Keratinocyte (primary cell): ENCODE data around the gene ANKRD28. TPM values are rescaled to one million over a fixed set of nuclear protein-coding genes. Genes with fewer than 3 reads are reported as not detected.
A peak's percentile ranks its signal among the peaks of the same experiment; 100 is the strongest.

Experiments
- DNase-seq: peaks from one replicate; pipeline ENCODE4 v3.0.0-alpha.2; 2011; ENCODE audit warnings: low read depth, missing footprints, low spot score
- FAIRE-seq: peaks from 2 replicates; lab custom pipeline; 2011; peaks lifted over from hg19 to GRCh38; lab: Jason Lieb, UNC
- H2AFZ ChIP-seq: 2 replicates; pipeline ENCODE4 v1.6.0; 2012; ENCODE audit warnings: low read length, control low read depth, inconsistent platforms; ENCODE audit not compliant: control insufficient read depth
- H3K27ac ChIP-seq: 2 replicates; pipeline ENCODE4 v1.5.1; 2011; ENCODE audit warnings: low read length; ENCODE audit not compliant: control insufficient read depth, insufficient read depth
- H3K27me3 ChIP-seq: 3 replicates; pipeline ENCODE4 v1.6.0; 2011; ENCODE audit warnings: low read length; ENCODE audit not compliant: control insufficient read depth, insufficient read depth; ENCODE audit errors: extremely low read depth
- H3K36me3 ChIP-seq, 2 experiments: 2 replicates in 1 of 2; 3 replicates in 1 of 2; pipeline ENCODE4 v1.5.1; 2011; ENCODE audit warnings: low read length in 2 of 2, mild to moderate bottlenecking in 1 of 2; ENCODE audit not compliant: control insufficient read depth in 2 of 2, insufficient read depth in 2 of 2; ENCODE audit errors: extremely low read depth in 1 of 2
- H3K4me1 ChIP-seq: 3 replicates; pipeline ENCODE4 v1.5.1; 2011; ENCODE audit warnings: low read length; ENCODE audit not compliant: control insufficient read depth, insufficient read depth; ENCODE audit errors: extremely low read depth
- H3K4me2 ChIP-seq: 3 replicates; pipeline ENCODE4 v1.6.0; 2011; ENCODE audit warnings: low read depth, low read length; ENCODE audit not compliant: control insufficient read depth, insufficient read depth; ENCODE audit errors: extremely low read depth
- H3K4me3 ChIP-seq, 3 experiments: fragments of 200-600 bp in 1 of 3; sonication (generic) in 1 of 3; 2 replicates in 2 of 3; 3 replicates in 1 of 3; pipeline ENCODE4 v1.5.1; 2011 to 2016; ENCODE audit warnings: low read length in 3 of 3, mild to moderate bottlenecking in 3 of 3, control low read depth in 2 of 3, inconsistent platforms in 1 of 3, low read depth in 1 of 3, mixed read lengths in 1 of 3, mixed run types in 1 of 3, moderate library complexity in 1 of 3; ENCODE audit not compliant: control insufficient read depth in 2 of 3, insufficient read depth in 2 of 3; ENCODE audit errors: extremely low read depth in 1 of 3
- H3K79me2 ChIP-seq: 2 replicates; pipeline ENCODE4 v1.6.0; 2012; ENCODE audit warnings: low read length; ENCODE audit not compliant: control insufficient read depth, insufficient read depth
- H3K9ac ChIP-seq: 3 replicates; pipeline ENCODE4 v1.6.0; 2011; ENCODE audit warnings: low read length; ENCODE audit not compliant: control insufficient read depth, insufficient read depth; ENCODE audit errors: extremely low read depth
- H3K9me1 ChIP-seq: 3 replicates; pipeline ENCODE4 v1.6.0; 2011; ENCODE audit warnings: low read length; ENCODE audit not compliant: control insufficient read depth, insufficient read depth; ENCODE audit errors: extremely low read depth
- H3K9me3 ChIP-seq: 2 replicates; pipeline ENCODE4 v1.5.1; 2012; ENCODE audit warnings: low read depth, low read length; ENCODE audit not compliant: control insufficient read depth
- H4K20me1 ChIP-seq: 3 replicates; pipeline ENCODE4 v1.6.0; 2011; ENCODE audit warnings: low read length; ENCODE audit not compliant: control insufficient read depth, insufficient read depth; ENCODE audit errors: extremely low read depth
- CTCF ChIP-seq, 3 experiments: IDR thresholded peaks in 1 of 3; conservative IDR thresholded peaks in 1 of 3; optimal IDR thresholded peaks in 1 of 3; 2 replicates in 2 of 3; 3 replicates in 1 of 3; pipeline versions ENCODE3 to v1.5.1; 2011; ENCODE audit warnings: low read length in 3 of 3, mild to moderate bottlenecking in 3 of 3, moderate library complexity in 2 of 3, control low read depth in 1 of 3, inconsistent platforms in 1 of 3; ENCODE audit not compliant: insufficient read depth in 2 of 3; ENCODE audit errors: extremely low read depth in 1 of 3
- EZH2 ChIP-seq: IDR thresholded peaks from one replicate; pipeline ENCODE4 v1.6.1; 2012; ENCODE audit warnings: inconsistent platforms, mild to moderate bottlenecking, low read length, moderate library complexity
- dilution Hi-C: fragments of 300-500 bp; cut with MboI; formaldehyde crosslinking; loops from one replicate; pipeline ENCODE4 v1.7.0; 2020; ENCODE audit warnings: low sequenced_read_pairs; ENCODE audit not compliant: extremely low pct_ligation_motif_present
- polyA plus RNA-seq, 5 experiments: library from polyadenylated mRNA; depleted of rRNA in 3 of 5; stranded (reverse) in 3 of 5; stranded (forward) in 1 of 5; unstranded in 1 of 5; fragments of >200 nt; gene quantifications; 1 replicate in 1 of 5; 2 replicates in 3 of 5; 3 replicates in 1 of 5; pipeline versions ENCODE4 v1.2.1 to v1.2.3, GENCODE V29; 2011 to 2012; ENCODE audit warnings: missing spikeins in 2 of 5, low read depth in 1 of 5, low replicate concordance in 1 of 5

The ANKRD28 gene
- polyA plus RNA-seq, 1 donor (not counting 4 experiments of a cell fraction or from before 2014, with no cell fraction given) = 32.7 TPM

GRCh38 chr3:15794842-15795650 is 2.7 kb downstream of the ANKRD28 start:
- Histone ChIP-seq H3K27ac (peak overlapping the region; percentile 89), H3K4me3 (peak overlapping the region in 2 of 3 experiments; percentile 36 to 71), H3K4me2 (peak overlapping the region; percentile 72), H4K20me1 (no peaks in the 10 kb centered on the region), H3K27me3 (no peaks in the 10 kb centered on the region), H3K9ac (peak overlapping the region; percentile 81), H3K4me1 (peaks cover 23% of the 10 kb centered on the region), H3K36me3 (no peaks in the 10 kb centered on the region), H3K9me3 (no peaks in the 10 kb centered on the region), H3K79me2 (peaks cover 57% of the 10 kb centered on the region), H2AFZ (no peak overlapping the region), H3K9me1 (no peaks in the 10 kb centered on the region)
- dilution Hi-C loops = no loop called here
- no peak for TF ChIP-seq EZH2
- no peak for TF ChIP-seq CTCF (optimal IDR thresholded peaks at IDR 0.05 in 1 of 3, IDR thresholded peaks at IDR 0.05 in 1 of 3, conservative IDR thresholded peaks at IDR 0.05 in 1 of 3; ENCODE audit: extremely low read depth in 1 of 3, insufficient read depth in 2 of 3, low read length in 3 of 3)
- no peak for DNase-seq
- no peak for FAIRE-seq

GRCh38 chr3:15794303-15794771 is 3.4 kb downstream of the ANKRD28 start:
- Histone ChIP-seq H3K4me1 (peaks cover 23% of the 10 kb centered on the region), H3K27ac (peak overlapping the region; percentile 89), H4K20me1 (no peaks in the 10 kb centered on the region), H3K27me3 (no peaks in the 10 kb centered on the region), H3K4me2 (peak overlapping the region; percentile 72), H3K9me1 (no peaks in the 10 kb centered on the region), H3K36me3 (no peaks in the 10 kb centered on the region), H3K4me3 (peak overlapping the region in 1 of 3 experiments; percentile 71), H3K9me3 (no peaks in the 10 kb centered on the region), H3K79me2 (peaks cover 53% of the 10 kb centered on the region), H3K9ac (peak overlapping the region; percentile 81), H2AFZ (no peak overlapping the region)
- DNase-seq = no peak
- dilution Hi-C loops = no loop called here
- FAIRE-seq = peak; percentile 34
- TF ChIP-seq CTCF (optimal IDR thresholded peaks at IDR 0.05 in 1 of 3, IDR thresholded peaks at IDR 0.05 in 1 of 3, conservative IDR thresholded peaks at IDR 0.05 in 1 of 3; ENCODE audit: extremely low read depth in 1 of 3, insufficient read depth in 2 of 3, low read length in 3 of 3) (no peak), EZH2 (no peak)
